Glutamatergic neuron (in vitro differentiated cells): Measurements from ENCODE around the gene FCHSD1. TPM values are rescaled to one million over a fixed set of nuclear protein-coding genes. Genes with fewer than 3 reads are reported as not detected.

ENCODE experiments used
- DNase-seq: peaks from one replicate; pipeline ENCODE4 v3.0.0; 2022
- H3K27ac Mint-ChIP-seq: one replicate; pipeline ENCODE4 v1.8.0; 2020; ENCODE audit warnings: mild to moderate bottlenecking, mixed read lengths, inconsistent platforms; ENCODE audit not compliant: unreplicated experiment
- H3K27me3 Mint-ChIP-seq: one replicate; pipeline ENCODE4 v1.8.0; 2020; ENCODE audit warnings: mild to moderate bottlenecking, moderate library complexity, mixed read lengths, inconsistent platforms; ENCODE audit not compliant: unreplicated experiment
- H3K36me3 Mint-ChIP-seq: one replicate; pipeline ENCODE4 v1.8.0; 2020; ENCODE audit warnings: mild to moderate bottlenecking, mixed read lengths, inconsistent platforms; ENCODE audit not compliant: unreplicated experiment
- H3K4me1 Mint-ChIP-seq: one replicate; pipeline ENCODE4 v1.8.0; 2020; ENCODE audit warnings: mild to moderate bottlenecking, low read depth, mixed read lengths, inconsistent platforms; ENCODE audit not compliant: unreplicated experiment
- H3K4me3 Mint-ChIP-seq: one replicate; pipeline ENCODE4 v1.8.0; 2020; ENCODE audit warnings: mild to moderate bottlenecking, mixed read lengths, inconsistent platforms; ENCODE audit not compliant: unreplicated experiment
- H3K9me3 Mint-ChIP-seq: one replicate; pipeline ENCODE4 v1.8.0; 2020; ENCODE audit warnings: mild to moderate bottlenecking, moderate library complexity, mixed read lengths, inconsistent platforms; ENCODE audit not compliant: unreplicated experiment
- total RNA-seq: library from RNA; stranded (reverse); fragmentation: NEBNext Ultra II Directional; extraction: Animal tissue kit (Norgen Biotek cat#: 25700); gene quantifications from one replicate; pipeline ENCODE4 v1.2.1, GENCODE V29; 2021; ENCODE audit not compliant: unreplicated experiment
- TF ChIP-seq, protein P1 (sequence below): fragments of 200-600 bp; sonication (generic); IDR thresholded peaks from one replicate; pipeline ENCODE4 v1.5.0; 2021; ENCODE audit not compliant: partially characterized antibody, unreplicated experiment

FCHSD1 gene
- total RNA-seq, 1 donor from 2014 or later = 25.8 TPM

DNA sequence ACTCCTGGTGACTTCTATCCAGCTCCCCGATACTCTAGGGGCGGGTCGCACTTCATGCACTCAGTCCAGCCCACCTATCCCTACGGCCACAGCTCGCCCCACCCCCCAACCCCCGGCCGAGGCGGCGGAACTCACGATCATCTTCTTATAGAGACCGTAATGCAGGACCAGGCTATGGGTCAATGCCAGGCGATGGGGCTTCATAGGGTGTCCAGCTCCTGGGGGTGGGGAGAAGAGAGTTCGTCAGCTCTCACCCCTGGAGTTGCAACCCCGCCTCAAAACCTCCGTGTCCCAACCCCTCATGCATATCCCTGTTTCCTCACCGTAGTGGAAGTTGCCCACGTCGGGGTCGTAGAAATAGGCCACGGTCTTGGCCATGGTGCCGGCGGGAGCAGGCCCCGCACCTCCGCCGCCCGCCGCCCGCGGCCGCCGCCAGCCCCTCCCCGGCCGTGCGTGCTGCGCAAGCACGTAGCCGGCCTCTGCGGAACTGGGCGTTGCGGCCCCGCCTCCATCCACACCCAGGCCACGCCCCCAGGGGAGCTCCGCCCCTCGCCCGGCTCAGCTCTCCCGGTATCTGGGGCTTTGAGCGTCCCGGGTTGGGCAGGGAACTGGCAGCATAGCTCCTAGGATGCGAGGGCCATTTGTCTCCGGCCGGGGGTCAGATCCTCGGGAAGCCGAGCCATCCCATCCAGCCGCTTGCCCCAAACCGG lies 14.7 kb downstream of the FCHSD1 start, which contains the start of the genes HDAC3 and RELL2:
Gene HDAC3, minus strand, starts transcription at position 437 of the 710 bp plus-strand sequence. Its CDS starts 59 bp downstream, at position 378.
Gene RELL2, plus strand, starts transcription at position 585 of the 710 bp plus-strand sequence. CDS start 1,229 bp downstream, outside the sequence.
- Mint-ChIP-seq H3K4me3 (peak within 1 kb of the TSS; percentile 93), H3K4me1 (peaks cover 11% of the 10 kb centered on the region), H3K9me3 (no peaks in the 10 kb centered on the region), H3K27me3 (peaks cover 5% of the 10 kb centered on the region), H3K27ac (peak within 1 kb of the TSS; percentile 17), H3K36me3 (no peaks in the 10 kb centered on the region)
- TF ChIP-seq, protein P1, sequence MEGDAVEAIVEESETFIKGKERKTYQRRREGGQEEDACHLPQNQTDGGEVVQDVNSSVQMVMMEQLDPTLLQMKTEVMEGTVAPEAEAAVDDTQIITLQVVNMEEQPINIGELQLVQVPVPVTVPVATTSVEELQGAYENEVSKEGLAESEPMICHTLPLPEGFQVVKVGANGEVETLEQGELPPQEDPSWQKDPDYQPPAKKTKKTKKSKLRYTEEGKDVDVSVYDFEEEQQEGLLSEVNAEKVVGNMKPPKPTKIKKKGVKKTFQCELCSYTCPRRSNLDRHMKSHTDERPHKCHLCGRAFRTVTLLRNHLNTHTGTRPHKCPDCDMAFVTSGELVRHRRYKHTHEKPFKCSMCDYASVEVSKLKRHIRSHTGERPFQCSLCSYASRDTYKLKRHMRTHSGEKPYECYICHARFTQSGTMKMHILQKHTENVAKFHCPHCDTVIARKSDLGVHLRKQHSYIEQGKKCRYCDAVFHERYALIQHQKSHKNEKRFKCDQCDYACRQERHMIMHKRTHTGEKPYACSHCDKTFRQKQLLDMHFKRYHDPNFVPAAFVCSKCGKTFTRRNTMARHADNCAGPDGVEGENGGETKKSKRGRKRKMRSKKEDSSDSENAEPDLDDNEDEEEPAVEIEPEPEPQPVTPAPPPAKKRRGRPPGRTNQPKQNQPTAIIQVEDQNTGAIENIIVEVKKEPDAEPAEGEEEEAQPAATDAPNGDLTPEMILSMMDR = no peak
- peak; percentile 99 for DNase-seq

DNA sequence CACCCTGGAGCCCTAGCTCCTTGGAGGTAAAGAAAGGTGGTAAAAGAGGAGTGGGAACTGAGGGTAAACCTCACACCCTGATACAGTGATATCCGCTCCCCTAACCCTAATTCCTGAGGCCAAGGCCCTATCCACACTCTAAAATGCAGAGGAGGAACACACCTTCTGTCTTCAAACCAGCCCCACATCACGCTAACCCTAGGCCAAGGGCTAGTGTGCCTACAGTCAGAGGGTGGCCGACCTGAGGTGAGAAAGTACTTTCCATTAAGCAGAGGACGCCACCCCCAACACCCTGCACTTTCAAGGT lies 15.2 kb downstream of the FCHSD1 start:
- Mint-ChIP-seq H3K4me1 (peaks cover 11% of the 10 kb centered on the region), H3K36me3 (no peaks in the 10 kb centered on the region), H3K9me3 (no peaks in the 10 kb centered on the region), H3K27me3 (peaks cover 5% of the 10 kb centered on the region), H3K27ac (peak overlapping the region; percentile 17), H3K4me3 (peak overlapping the region; percentile 93)
- no peak for DNase-seq
- TF ChIP-seq, protein P1 = no peak

DNA sequence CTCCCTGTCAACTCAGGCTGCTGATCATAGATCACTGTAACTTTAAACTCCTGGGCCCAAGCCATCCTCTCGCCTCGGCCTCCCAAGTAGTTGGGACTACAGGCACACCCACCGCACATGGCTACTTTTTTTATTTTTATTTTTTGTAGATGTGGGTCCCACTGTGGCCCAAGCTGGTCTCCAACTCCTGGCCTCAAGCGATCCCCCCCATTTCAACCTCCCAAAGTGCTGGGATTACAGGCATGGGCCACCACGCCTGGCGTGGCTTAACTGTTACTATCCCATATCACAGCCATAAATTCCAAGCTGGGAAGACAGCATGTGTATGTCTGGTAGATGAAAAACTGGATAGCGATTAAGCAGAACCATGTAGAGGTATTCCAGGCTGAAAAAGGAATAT lies 15.6 kb downstream of the FCHSD1 start:
- Mint-ChIP-seq H3K27ac (peak overlapping the region; percentile 17), H3K36me3 (no peaks in the 10 kb centered on the region), H3K27me3 (peaks cover 5% of the 10 kb centered on the region), H3K9me3 (no peaks in the 10 kb centered on the region), H3K4me3 (peak overlapping the region; percentile 93), H3K4me1 (peaks cover 11% of the 10 kb centered on the region)
- no peak for DNase-seq
- TF ChIP-seq, protein P1 = no peak

DNA sequence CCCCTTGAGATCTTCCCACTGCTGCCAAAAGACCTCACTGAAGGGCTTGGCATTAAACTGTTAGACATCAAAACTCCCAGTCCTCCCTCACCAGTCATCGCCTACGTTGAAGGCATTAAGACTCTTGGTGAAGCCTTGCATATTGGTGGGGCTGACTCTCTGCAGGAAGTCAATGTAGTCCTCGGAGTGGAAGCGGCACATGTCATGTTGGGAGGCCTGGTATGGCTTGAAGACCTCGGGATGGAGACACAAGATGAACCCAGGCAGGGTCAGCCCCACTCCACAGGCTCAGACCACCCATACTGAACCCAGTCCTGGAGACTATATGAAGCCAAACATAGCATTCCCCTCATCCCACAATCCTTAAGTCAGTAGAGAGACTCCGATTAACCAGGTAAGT lies 16.5 kb downstream of the FCHSD1 start:
- Mint-ChIP-seq H3K27ac (no peak overlapping the region), H3K4me1 (peaks cover 11% of the 10 kb centered on the region), H3K27me3 (peaks cover 5% of the 10 kb centered on the region), H3K4me3 (peak overlapping the region; percentile 93), H3K36me3 (no peaks in the 10 kb centered on the region), H3K9me3 (no peaks in the 10 kb centered on the region)
- TF ChIP-seq, protein P1 = no peak
- DNase-seq = no peak

DNA sequence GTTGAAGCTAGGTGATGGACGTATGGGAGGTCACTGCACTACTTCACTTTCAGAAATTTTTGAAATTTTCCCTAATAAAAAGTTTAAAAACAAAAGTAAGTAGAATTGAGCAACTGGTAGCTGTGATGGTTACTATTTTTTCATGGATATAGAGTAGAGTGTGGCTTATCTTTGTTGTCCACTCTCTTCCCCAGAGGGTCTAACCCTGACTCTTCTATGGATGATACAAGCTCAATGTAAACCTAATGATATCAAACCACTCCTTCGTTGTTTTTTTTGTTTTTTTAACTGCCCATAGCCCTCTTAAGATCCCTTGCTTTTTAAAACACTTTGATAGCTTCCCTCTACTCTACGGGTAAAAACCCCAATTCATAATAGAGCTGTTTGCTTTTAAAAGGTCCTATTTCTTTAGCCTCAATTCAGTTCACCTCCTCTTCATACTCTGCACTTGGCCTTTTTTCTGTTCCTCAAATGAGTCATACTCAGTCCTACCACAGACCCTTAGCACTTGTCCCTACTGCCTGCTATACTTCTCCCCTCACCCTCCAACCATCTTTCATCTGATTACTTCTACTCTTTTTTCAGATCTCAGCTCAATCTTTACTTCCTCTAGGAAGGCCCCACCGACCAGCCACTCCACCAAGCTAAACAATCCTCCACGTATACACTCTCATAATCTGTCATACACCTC lies 17.2 kb downstream of the FCHSD1 start:
- TF ChIP-seq, protein P1 = no peak
- Mint-ChIP-seq H3K4me1 (peaks cover 11% of the 10 kb centered on the region), H3K9me3 (no peaks in the 10 kb centered on the region), H3K4me3 (no peak overlapping the region), H3K36me3 (no peaks in the 10 kb centered on the region), H3K27me3 (peaks cover 3% of the 10 kb centered on the region), H3K27ac (no peak overlapping the region)
- no peak for DNase-seq
